Prostate gland (tissue), 2 donors: Measurements from ENCODE around the gene WASHC2A.
"Not testable (repeated sequence)": the region's sequence is repeated elsewhere in the genome, so short reads cannot be mapped to it uniquely, and the experiment has no call there.

Experiments
- CTCF ChIP-seq, 4 experiments: fragments of 200-600 bp in 2 of 4; fragments of 450-650 bp in 2 of 4; sonication (generic) in 2 of 4; IDR thresholded peaks; 1 replicate in 3 of 4; 2 replicates in 1 of 4; pipeline ENCODE4 v1.5.1; 2016 to 2019; ENCODE audit warnings: antibody characterized with exemption in 4 of 4, mild to moderate bottlenecking in 2 of 4, moderate library complexity in 2 of 4
- POLR2A ChIP-seq: fragments of 450-650 bp; IDR thresholded peaks from one replicate; pipeline ENCODE4 v1.6.1; 2016; ENCODE audit warnings: antibody characterized with exemption, mild to moderate bottlenecking
- POLR2AphosphoS5 ChIP-seq: sonication (generic); formaldehyde crosslinking; IDR thresholded peaks from one replicate; pipeline ENCODE4 v1.6.1; 2017; ENCODE audit warnings: antibody characterized with exemption

GRCh38 chr10:50094630-50095029 is 26.9 kb downstream of the WASHC2A start:
- not testable (repeated sequence) for TF ChIP-seq POLR2A; CTCF (IDR thresholded peaks at IDR 0.05); POLR2AphosphoS5
